Lower leg skin (tissue), 3 donors: ENCODE data around the gene RBM33.

Experiments
- POLR2A ChIP-seq, 2 donors: fragments of 450-650 bp; IDR thresholded peaks; one replicate each; pipeline ENCODE4 v1.6.1; 2016 to 2017; ENCODE audit warnings: antibody characterized with exemption in 2 of 2, mild to moderate bottlenecking in 1 of 2, moderate library complexity in 1 of 2
- TF ChIP-seq, protein P1 (sequence below), 3 donors: fragments of 450-650 bp; IDR thresholded peaks; one replicate each; pipeline ENCODE4 v1.5.1; 2016; ENCODE audit warnings: antibody characterized with exemption in 3 of 3, mild to moderate bottlenecking in 3 of 3, moderate library complexity in 2 of 3

DNA sequence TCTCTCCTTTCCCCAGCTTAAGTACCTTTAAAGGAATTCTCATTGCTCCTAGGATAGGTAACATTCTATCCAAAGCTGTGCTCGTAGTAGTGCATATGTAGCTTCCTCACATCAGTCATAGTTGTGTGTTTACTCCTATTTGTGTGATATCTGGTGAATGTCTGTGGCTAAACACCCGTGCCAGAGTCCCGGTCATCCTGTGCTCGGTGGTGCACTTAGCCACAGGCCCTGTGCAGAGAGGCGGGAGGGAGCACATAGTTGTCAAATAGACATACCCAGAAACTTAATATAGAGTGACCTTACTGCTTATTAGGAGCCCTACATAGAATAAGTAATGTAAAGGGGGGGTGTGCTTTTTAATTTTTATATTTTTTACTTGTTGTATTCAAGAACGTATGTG lies 76.6 kb downstream of the RBM33 start:
- TF ChIP-seq, protein P1, sequence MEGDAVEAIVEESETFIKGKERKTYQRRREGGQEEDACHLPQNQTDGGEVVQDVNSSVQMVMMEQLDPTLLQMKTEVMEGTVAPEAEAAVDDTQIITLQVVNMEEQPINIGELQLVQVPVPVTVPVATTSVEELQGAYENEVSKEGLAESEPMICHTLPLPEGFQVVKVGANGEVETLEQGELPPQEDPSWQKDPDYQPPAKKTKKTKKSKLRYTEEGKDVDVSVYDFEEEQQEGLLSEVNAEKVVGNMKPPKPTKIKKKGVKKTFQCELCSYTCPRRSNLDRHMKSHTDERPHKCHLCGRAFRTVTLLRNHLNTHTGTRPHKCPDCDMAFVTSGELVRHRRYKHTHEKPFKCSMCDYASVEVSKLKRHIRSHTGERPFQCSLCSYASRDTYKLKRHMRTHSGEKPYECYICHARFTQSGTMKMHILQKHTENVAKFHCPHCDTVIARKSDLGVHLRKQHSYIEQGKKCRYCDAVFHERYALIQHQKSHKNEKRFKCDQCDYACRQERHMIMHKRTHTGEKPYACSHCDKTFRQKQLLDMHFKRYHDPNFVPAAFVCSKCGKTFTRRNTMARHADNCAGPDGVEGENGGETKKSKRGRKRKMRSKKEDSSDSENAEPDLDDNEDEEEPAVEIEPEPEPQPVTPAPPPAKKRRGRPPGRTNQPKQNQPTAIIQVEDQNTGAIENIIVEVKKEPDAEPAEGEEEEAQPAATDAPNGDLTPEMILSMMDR (IDR thresholded peaks at IDR 0.05), result no peak
- TF ChIP-seq POLR2A (IDR thresholded peaks at IDR 0.05), result no peak
